DND-41 (cell line): ENCODE data around the gene FBXL15.
A peak's percentile ranks its signal among the peaks of the same experiment; 100 is the strongest.

Experiments
- CTCF ChIP-seq: IDR thresholded peaks from 2 replicates; pipeline ENCODE4 v1.5.1; 2012; ENCODE audit warnings: borderline replicate concordance, low read length, moderate library complexity, mild to moderate bottlenecking; ENCODE audit not compliant: poor library complexity, severe bottlenecking; ENCODE audit errors: extremely low read depth
- EZH2 ChIP-seq: IDR thresholded peaks from 3 replicates; pipeline ENCODE4 v1.6.1; 2012; ENCODE audit warnings: borderline replicate concordance, low read depth, mild to moderate bottlenecking, moderate library complexity, low read length, inconsistent platforms; ENCODE audit not compliant: severe bottlenecking

DNA sequence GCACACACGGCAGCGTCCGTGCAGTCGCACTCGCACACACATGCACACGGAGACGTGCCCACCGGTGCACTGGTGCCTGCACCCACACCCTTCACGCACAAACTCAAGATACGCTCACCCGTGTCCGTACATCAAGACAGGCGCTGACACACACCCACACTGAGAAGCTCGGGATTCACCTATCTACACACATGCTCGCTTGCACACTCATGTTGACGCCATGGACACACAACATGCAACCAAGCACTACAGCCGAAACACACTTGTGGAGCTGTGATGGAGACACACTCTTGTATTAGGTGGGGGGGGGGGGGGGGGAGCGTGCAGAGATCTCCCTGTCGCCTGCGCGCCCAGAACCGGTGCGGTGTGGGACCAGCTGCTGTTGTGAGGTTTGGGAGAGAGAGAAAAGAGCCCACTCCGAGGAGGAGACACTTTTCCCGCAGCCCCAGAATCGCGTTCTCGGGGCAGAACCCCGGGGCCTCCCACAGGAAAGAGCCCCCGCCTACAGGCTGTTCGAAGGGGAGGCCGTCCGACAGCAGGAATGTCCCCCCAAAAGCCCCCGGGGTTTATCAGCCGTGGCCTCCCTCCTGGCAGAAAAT lies 25.7 kb upstream of the FBXL15 start:
- TF ChIP-seq CTCF (peak; percentile 0), EZH2 (no peak)
